Erythroblast (primary cell): ENCODE results near the gene NLN.

ENCODE experiments used
- GATA1 ChIP-seq: IDR thresholded peaks from 2 replicates; pipeline ENCODE4 v1.6.1; 2011; ENCODE audit warnings: low read depth, mild to moderate bottlenecking, control low read depth, low read length, moderate library complexity
- POLR2A ChIP-seq: IDR thresholded peaks from 2 replicates; pipeline ENCODE4 v1.6.1; 2011; ENCODE audit warnings: mild to moderate bottlenecking, low read length

DNA sequence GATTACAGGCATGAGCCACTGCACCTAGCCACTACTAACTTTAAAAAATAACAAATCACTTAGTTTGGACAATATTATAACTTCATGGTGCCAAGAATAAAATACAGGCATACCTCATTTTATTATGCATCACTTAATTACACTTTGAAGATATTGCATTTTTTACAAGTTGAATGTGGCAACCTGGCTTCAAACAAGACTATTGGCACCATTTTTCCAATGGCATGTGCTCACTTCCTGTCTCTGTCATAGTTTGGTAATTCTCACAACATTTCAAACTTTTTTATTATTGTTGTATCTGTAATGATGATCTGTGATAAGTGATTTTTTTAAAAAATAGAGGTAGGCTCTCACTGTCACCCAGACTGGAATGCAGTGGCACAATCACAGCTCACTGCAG is 154.5 kb downstream of the NLN start:
- no peak for TF ChIP-seq POLR2A
- no peak for TF ChIP-seq GATA1
